Measurements from ENCODE around the gene GPR65. TPM values are rescaled to one million over a fixed set of nuclear protein-coding genes. Genes with fewer than 3 reads are reported as not detected.

The GPR65 gene
- 0.09 and 0.12 TPM in 2 replicates for total RNA-seq (2022)
- percentile 22 among the genes with signal in this experiment for Bru-seq, nascent RNA
- BruChase-seq, experiment 1, labeled RNA remaining after a 6-hour chase, result not detected
- percentile 8 among the genes with signal in this experiment for BruChase-seq, experiment 2, labeled RNA remaining after a 2-hour chase
- long read RNA-seq, result 0 reads

GRCh38 chr14:88005050-88005481, at the start of gene GPR65:
Gene GPR65 (plus strand): TSS chr14:88005135. CDS start chr14:88010848, 5,713 bp downstream.
- no TSS peak for BruUV-seq (replicated peaks)
- no peak for DNase-seq
- H3K36me3 Mint-ChIP-seq (ENCODE audit: insufficient read depth, unreplicated experiment), result no peaks in the 10 kb centered on the region
- CTCF ChIA-PET, result no interaction called here
- intact Hi-C loops (cut with micrococcal nuclease; ENCODE audit: unreplicated experiment), result no loop called here
- no peaks in the 10 kb centered on the region for H3K4me1 Mint-ChIP-seq (ENCODE audit: low read depth, unreplicated experiment)
- TF ChIP-seq CTCF (IDR thresholded peaks at IDR 0.05; ENCODE audit: unreplicated experiment), result no peak
- no peak within 1 kb of the TSS for H3K4me3 Mint-ChIP-seq (ENCODE audit: low read depth, unreplicated experiment)
- H3K27me3 Mint-ChIP-seq (ENCODE audit: unreplicated experiment), result no peaks in the 10 kb centered on the region
- no peak within 1 kb of the TSS for H3K27ac Mint-ChIP-seq (ENCODE audit: unreplicated experiment)
- no peaks in the 10 kb centered on the region for H3K9me3 Mint-ChIP-seq (ENCODE audit: low read depth, unreplicated experiment)

GRCh38 chr14:87955501-87955900, 49.4 kb upstream of the GPR65 start:
- CTCF ChIA-PET, result no interaction called here
- H3K4me3 Mint-ChIP-seq (ENCODE audit: low read depth, unreplicated experiment), result no peak overlapping the region
- H3K27ac Mint-ChIP-seq (ENCODE audit: unreplicated experiment), result no peak overlapping the region
- BruUV-seq (replicated peaks), result no TSS peak
- H3K27me3 Mint-ChIP-seq (ENCODE audit: unreplicated experiment), result no peaks in the 10 kb centered on the region
- H3K9me3 Mint-ChIP-seq (ENCODE audit: low read depth, unreplicated experiment), result peaks cover 3% of the 10 kb centered on the region
- intact Hi-C loops (cut with micrococcal nuclease; ENCODE audit: unreplicated experiment), result no loop called here
- no peak for DNase-seq
- no peaks in the 10 kb centered on the region for H3K36me3 Mint-ChIP-seq (ENCODE audit: insufficient read depth, unreplicated experiment)
- TF ChIP-seq CTCF (IDR thresholded peaks at IDR 0.05; ENCODE audit: unreplicated experiment), result no peak
- no peaks in the 10 kb centered on the region for H3K4me1 Mint-ChIP-seq (ENCODE audit: low read depth, unreplicated experiment)

GRCh38 chr14:87960013-87960787, 44.7 kb upstream of the GPR65 start:
- TF ChIP-seq CTCF (IDR thresholded peaks at IDR 0.05; ENCODE audit: unreplicated experiment), result no peak
- intact Hi-C loops (cut with micrococcal nuclease; ENCODE audit: unreplicated experiment), result no loop called here
- Mint-ChIP-seq H3K27me3 (ENCODE audit: unreplicated experiment) (no peaks in the 10 kb centered on the region), H3K4me3 (ENCODE audit: low read depth, unreplicated experiment) (no peak overlapping the region), H3K27ac (ENCODE audit: unreplicated experiment) (no peak overlapping the region), H3K36me3 (ENCODE audit: insufficient read depth, unreplicated experiment) (peaks cover 3% of the 10 kb centered on the region), H3K4me1 (ENCODE audit: low read depth, unreplicated experiment) (no peaks in the 10 kb centered on the region), H3K9me3 (ENCODE audit: low read depth, unreplicated experiment) (peaks cover 3% of the 10 kb centered on the region)
- BruUV-seq (replicated peaks), result no TSS peak
- CTCF ChIA-PET, result no interaction called here
- no peak for DNase-seq

GRCh38 chr14:87961246-87961645, 43.7 kb upstream of the GPR65 start:
- no TSS peak for BruUV-seq (replicated peaks)
- intact Hi-C loops (cut with micrococcal nuclease; ENCODE audit: unreplicated experiment), result no loop called here
- Mint-ChIP-seq H3K4me1 (ENCODE audit: low read depth, unreplicated experiment) (no peaks in the 10 kb centered on the region), H3K27ac (ENCODE audit: unreplicated experiment) (no peak overlapping the region), H3K36me3 (ENCODE audit: insufficient read depth, unreplicated experiment) (peaks cover 3% of the 10 kb centered on the region), H3K9me3 (ENCODE audit: low read depth, unreplicated experiment) (peaks cover 3% of the 10 kb centered on the region), H3K4me3 (ENCODE audit: low read depth, unreplicated experiment) (no peak overlapping the region), H3K27me3 (ENCODE audit: unreplicated experiment) (no peaks in the 10 kb centered on the region)
- CTCF ChIA-PET, result no interaction called here
- no peak for DNase-seq
- no peak for TF ChIP-seq CTCF (IDR thresholded peaks at IDR 0.05; ENCODE audit: unreplicated experiment)
